GM12864 (cell line): Measurements from ENCODE around the gene EIF2S2.

Source experiments
- DNase-seq: peaks from one replicate; pipeline ENCODE4 v3.0.0-alpha.2; 2011; ENCODE audit warnings: low read depth
- H3K4me3 ChIP-seq: 2 replicates; pipeline ENCODE4 v1.5.1; 2011; ENCODE audit warnings: mild to moderate bottlenecking, low read depth, low read length, control low read depth
- CTCF ChIP-seq: IDR thresholded peaks from 2 replicates; pipeline ENCODE4 v1.5.1; 2011; ENCODE audit warnings: low read depth, mild to moderate bottlenecking, moderate library complexity, low read length, control low read depth, inconsistent platforms; ENCODE audit errors: missing control alignments

Gene EIF2S2

GRCh38 chr20:34070079-34070439 is 42.0 kb downstream of the EIF2S2 start:
- no peak for DNase-seq
- H3K4me3 ChIP-seq, result no peak overlapping the region
- no peak for TF ChIP-seq CTCF

- peak; percentile 29 for DNase-seq
- peak; percentile 76 for TF ChIP-seq CTCF
- no peak overlapping the region for H3K4me3 ChIP-seq
Measured at GRCh38 chr20:34069341-34070078, 42.5 kb downstream of the EIF2S2 start.

- no peak for TF ChIP-seq CTCF
- no peak overlapping the region for H3K4me3 ChIP-seq
- DNase-seq, result no peak
Measured at GRCh38 chr20:34068001-34068400, 44.0 kb downstream of the EIF2S2 start.

- no peak for DNase-seq
- no peak overlapping the region for H3K4me3 ChIP-seq
- TF ChIP-seq CTCF, result no peak
Measured at GRCh38 chr20:34066476-34067090, 45.5 kb downstream of the EIF2S2 start.

GRCh38 chr20:34065260-34065659 is 46.8 kb downstream of the EIF2S2 start:
- TF ChIP-seq CTCF, result no peak
- DNase-seq, result no peak
- no peak overlapping the region for H3K4me3 ChIP-seq

GRCh38 chr20:34064286-34064685 is 47.8 kb downstream of the EIF2S2 start:
- no peak overlapping the region for H3K4me3 ChIP-seq
- no peak for TF ChIP-seq CTCF

More at GRCh38 chr20:34064286-34064685, 47.8 kb downstream of the EIF2S2 start:
- no peak for DNase-seq
